Neural progenitor cell (in vitro differentiated cells): ENCODE data around the gene POLR2E. TPM values are rescaled to one million over a fixed set of nuclear protein-coding genes. Genes with fewer than 3 reads are reported as not detected.

Experiments used
- DNase-seq: peaks from one replicate; pipeline ENCODE4 v3.0.0-alpha.2; 2016; ENCODE audit warnings: low spot score
- H2AFZ ChIP-seq: fragments of 200-600 bp; sonication (generic); replicated peaks from 2 replicates; pipeline ENCODE4 v1.6.1; 2016; ENCODE audit warnings: antibody characterized with exemption
- H3F3A ChIP-seq: fragments of 200-600 bp; sonication (generic); 2 replicates; pipeline ENCODE4 v1.6.1; 2016; ENCODE audit warnings: antibody characterized with exemption, low read depth
- H3K27ac ChIP-seq: fragments of 200-600 bp; sonication (generic); 2 replicates; pipeline ENCODE4 v1.5.1; 2016; ENCODE audit warnings: mild to moderate bottlenecking
- H3K27me3 ChIP-seq: fragments of 200-600 bp; sonication (generic); 2 replicates; pipeline ENCODE4 v1.6.1; 2016; ENCODE audit warnings: mild to moderate bottlenecking, moderate library complexity
- H3K36me3 ChIP-seq: fragments of 200-600 bp; sonication (generic); 2 replicates; pipeline ENCODE4 v1.5.1; 2016
- H3K4me1 ChIP-seq: fragments of 200-600 bp; sonication (generic); 2 replicates; pipeline ENCODE4 v1.6.1; 2016; ENCODE audit warnings: mixed run types
- H3K4me2 ChIP-seq: fragments of 200-600 bp; sonication (generic); 2 replicates; pipeline ENCODE4 v1.6.1; 2016
- H3K4me3 ChIP-seq: fragments of 200-600 bp; sonication (generic); 2 replicates; pipeline ENCODE4 v1.5.1; 2016
- H3K79me2 ChIP-seq: fragments of 200-600 bp; sonication (generic); 2 replicates; pipeline ENCODE4 v1.6.1; 2016; ENCODE audit warnings: low read depth
- H3K9ac ChIP-seq: fragments of 200-600 bp; sonication (generic); 2 replicates; pipeline ENCODE4 v1.6.1; 2016
- H3K9me3 ChIP-seq: fragments of 200-600 bp; sonication (generic); 2 replicates; pipeline ENCODE4 v1.5.1; 2016; ENCODE audit warnings: low read depth
- H4K20me1 ChIP-seq: fragments of 200-600 bp; sonication (generic); 2 replicates; pipeline ENCODE4 v1.6.1; 2016; ENCODE audit warnings: low read depth
- H3K27ac Mint-ChIP-seq: 3 replicates; pipeline ENCODE4 v1.8.0; 2021; ENCODE audit warnings: mixed read lengths
- H3K27me3 Mint-ChIP-seq: 2 replicates; pipeline ENCODE4 v1.8.0; 2022; ENCODE audit warnings: low read depth, mild to moderate bottlenecking, inconsistent platforms, moderate library complexity, mixed read lengths; ENCODE audit not compliant: insufficient read depth
- H3K36me3 Mint-ChIP-seq: 3 replicates; pipeline ENCODE4 v1.8.0; 2021; ENCODE audit warnings: mixed read lengths
- H3K4me1 Mint-ChIP-seq: 3 replicates; pipeline ENCODE4 v1.8.0; 2021; ENCODE audit warnings: mixed read lengths
- H3K4me3 Mint-ChIP-seq: 3 replicates; pipeline ENCODE4 v1.8.0; 2021; ENCODE audit warnings: mild to moderate bottlenecking, moderate library complexity, mixed read lengths
- H3K9me3 Mint-ChIP-seq: 3 replicates; pipeline ENCODE4 v1.8.0; 2020; ENCODE audit warnings: mixed read lengths
- EZH2 ChIP-seq: fragments of 200-600 bp; sonication (generic); IDR thresholded peaks from 2 replicates; pipeline ENCODE4 v1.6.1; 2017; ENCODE audit warnings: antibody characterized with exemption, mild to moderate bottlenecking, moderate library complexity
- EZH2phosphoT487 ChIP-seq: fragments of 200-600 bp; sonication (generic); IDR thresholded peaks from 2 replicates; pipeline ENCODE4 v1.6.1; 2017; ENCODE audit warnings: antibody characterized with exemption
- total RNA-seq: library from RNA; depleted of rRNA; stranded (reverse); fragments of >200 nt; gene quantifications from 2 replicates; pipeline ENCODE4 v1.2.3, GENCODE V29; 2015; ENCODE audit warnings: low replicate concordance
- TF ChIP-seq, protein P1 (sequence below): fragments of 200-600 bp; sonication (generic); IDR thresholded peaks from 2 replicates; pipeline ENCODE4 v1.5.1; 2017; ENCODE audit warnings: antibody characterized with exemption, mild to moderate bottlenecking

The POLR2E gene
- total RNA-seq, 1 donor from 2014 or later = 98.8 TPM

DNA sequence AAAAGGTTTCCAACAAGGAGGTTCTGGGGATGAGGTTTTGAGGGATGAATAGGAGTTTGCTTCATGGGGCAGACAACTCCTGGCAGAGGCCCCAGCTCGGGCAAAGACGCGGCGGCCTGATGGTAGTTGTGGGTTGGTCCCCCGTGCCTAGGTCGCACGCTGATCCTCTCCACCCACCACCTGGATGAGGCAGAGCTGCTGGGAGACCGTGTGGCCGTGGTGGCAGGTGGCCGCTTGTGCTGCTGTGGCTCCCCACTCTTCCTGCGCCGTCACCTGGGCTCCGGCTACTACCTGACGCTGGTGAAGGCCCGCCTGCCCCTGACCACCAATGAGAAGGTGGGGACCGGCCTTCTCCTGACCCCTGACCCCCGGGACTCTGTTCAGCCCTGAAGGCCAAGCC lies 43.4 kb downstream of the POLR2E start:
- H3F3A ChIP-seq = peaks cover 8% of the 10 kb centered on the region
- DNase-seq = no peak
- H3K9me3 ChIP-seq = no peaks in the 10 kb centered on the region
- H3K9ac ChIP-seq = no peak overlapping the region
- H3K27ac Mint-ChIP-seq = peak overlapping the region; percentile 74
- peak overlapping the region; percentile 46 for H3K4me3 Mint-ChIP-seq
- no peaks in the 10 kb centered on the region for H3K36me3 ChIP-seq
- H3K36me3 Mint-ChIP-seq = peaks cover 2% of the 10 kb centered on the region
- H3K27ac ChIP-seq = no peak overlapping the region
- H2AFZ ChIP-seq = no peak overlapping the region
- H3K4me1 Mint-ChIP-seq = peaks cover 10% of the 10 kb centered on the region
- no peaks in the 10 kb centered on the region for H4K20me1 ChIP-seq
- no peak overlapping the region for H3K4me2 ChIP-seq
- no peak overlapping the region for H3K4me3 ChIP-seq
- TF ChIP-seq, protein P1, sequence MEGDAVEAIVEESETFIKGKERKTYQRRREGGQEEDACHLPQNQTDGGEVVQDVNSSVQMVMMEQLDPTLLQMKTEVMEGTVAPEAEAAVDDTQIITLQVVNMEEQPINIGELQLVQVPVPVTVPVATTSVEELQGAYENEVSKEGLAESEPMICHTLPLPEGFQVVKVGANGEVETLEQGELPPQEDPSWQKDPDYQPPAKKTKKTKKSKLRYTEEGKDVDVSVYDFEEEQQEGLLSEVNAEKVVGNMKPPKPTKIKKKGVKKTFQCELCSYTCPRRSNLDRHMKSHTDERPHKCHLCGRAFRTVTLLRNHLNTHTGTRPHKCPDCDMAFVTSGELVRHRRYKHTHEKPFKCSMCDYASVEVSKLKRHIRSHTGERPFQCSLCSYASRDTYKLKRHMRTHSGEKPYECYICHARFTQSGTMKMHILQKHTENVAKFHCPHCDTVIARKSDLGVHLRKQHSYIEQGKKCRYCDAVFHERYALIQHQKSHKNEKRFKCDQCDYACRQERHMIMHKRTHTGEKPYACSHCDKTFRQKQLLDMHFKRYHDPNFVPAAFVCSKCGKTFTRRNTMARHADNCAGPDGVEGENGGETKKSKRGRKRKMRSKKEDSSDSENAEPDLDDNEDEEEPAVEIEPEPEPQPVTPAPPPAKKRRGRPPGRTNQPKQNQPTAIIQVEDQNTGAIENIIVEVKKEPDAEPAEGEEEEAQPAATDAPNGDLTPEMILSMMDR = no peak
- TF ChIP-seq EZH2phosphoT487 = no peak
- no peak for TF ChIP-seq EZH2
- peaks cover 10% of the 10 kb centered on the region for H3K27me3 Mint-ChIP-seq
- H3K9me3 Mint-ChIP-seq = no peaks in the 10 kb centered on the region
- no peaks in the 10 kb centered on the region for H3K4me1 ChIP-seq
- no peaks in the 10 kb centered on the region for H3K79me2 ChIP-seq
- H3K27me3 ChIP-seq = no peaks in the 10 kb centered on the region

DNA sequence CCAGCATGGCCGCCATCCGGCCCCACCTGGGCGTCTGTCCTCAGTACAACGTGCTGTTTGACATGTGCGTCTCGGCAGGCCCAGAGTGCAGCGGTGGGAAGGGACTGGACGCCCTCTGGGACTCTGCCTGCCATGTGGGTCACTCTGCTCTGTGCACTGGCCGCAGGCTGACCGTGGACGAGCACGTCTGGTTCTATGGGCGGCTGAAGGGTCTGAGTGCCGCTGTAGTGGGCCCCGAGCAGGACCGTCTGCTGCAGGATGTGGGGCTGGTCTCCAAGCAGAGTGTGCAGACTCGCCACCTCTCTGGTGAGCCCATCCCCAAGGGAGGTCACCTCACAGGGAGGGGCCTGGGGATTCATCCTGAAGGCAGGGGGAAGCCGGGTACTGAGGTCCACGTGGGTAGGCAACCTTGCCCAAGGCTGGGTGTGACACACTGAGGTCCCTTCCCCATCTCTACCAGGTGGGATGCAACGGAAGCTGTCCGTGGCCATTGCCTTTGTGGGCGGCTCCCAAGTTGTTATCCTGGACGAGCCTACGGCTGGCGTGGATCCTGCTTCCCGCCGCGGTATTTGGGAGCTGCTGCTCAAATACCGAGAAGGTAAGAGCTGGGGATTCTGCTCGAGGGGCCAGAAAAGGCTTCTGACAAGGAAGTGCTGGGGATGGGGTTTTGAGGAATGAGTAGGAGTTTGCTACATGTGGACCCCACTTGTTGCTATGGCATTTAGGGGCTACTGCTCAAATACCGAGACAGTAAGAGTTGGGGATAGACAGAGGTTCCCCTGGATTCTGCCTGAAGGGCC lies 44.0 kb downstream of the POLR2E start:
- no peak overlapping the region for H3K9ac ChIP-seq
- peak overlapping the region; percentile 53 for H3K27ac ChIP-seq
- Mint-ChIP-seq H3K36me3 (no peaks in the 10 kb centered on the region), H3K4me3 (peak overlapping the region; percentile 46), H3K9me3 (no peaks in the 10 kb centered on the region), H3K27ac (peak overlapping the region; percentile 74), H3K4me1 (peaks cover 10% of the 10 kb centered on the region), H3K27me3 (peaks cover 10% of the 10 kb centered on the region)
- H2AFZ ChIP-seq = no peak overlapping the region
- no peaks in the 10 kb centered on the region for H3K36me3 ChIP-seq
- no peaks in the 10 kb centered on the region for H3K27me3 ChIP-seq
- H3K4me3 ChIP-seq = no peak overlapping the region
- no peaks in the 10 kb centered on the region for H3K79me2 ChIP-seq
- no peaks in the 10 kb centered on the region for H4K20me1 ChIP-seq
- no peak for TF ChIP-seq EZH2phosphoT487
- TF ChIP-seq EZH2 = no peak
- TF ChIP-seq, protein P1 = no peak
- DNase-seq = no peak
- no peak overlapping the region for H3K4me2 ChIP-seq
- no peaks in the 10 kb centered on the region for H3K4me1 ChIP-seq
- peaks cover 8% of the 10 kb centered on the region for H3F3A ChIP-seq
- no peaks in the 10 kb centered on the region for H3K9me3 ChIP-seq

DNA sequence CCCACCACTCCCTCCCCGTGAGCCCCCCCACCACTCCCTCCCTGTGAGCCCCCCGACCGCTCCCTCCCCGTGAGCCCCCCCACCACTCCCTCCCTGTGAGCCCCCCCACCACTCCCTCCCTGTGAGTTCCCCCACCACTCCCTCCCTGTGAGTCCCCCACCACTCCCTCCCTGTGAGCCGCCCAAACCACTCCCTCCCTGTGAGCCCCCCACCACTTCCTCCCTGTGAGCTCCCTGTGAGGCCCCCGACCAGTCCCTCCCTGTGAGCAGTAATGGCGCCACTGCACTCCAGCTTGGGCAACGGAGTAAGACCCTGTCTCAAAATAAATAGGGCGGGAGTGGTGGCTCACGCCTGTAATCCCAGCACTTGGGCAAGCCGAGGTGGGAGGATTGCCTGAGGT lies 45.4 kb downstream of the POLR2E start:
- Histone ChIP-seq H3K27me3 (no peaks in the 10 kb centered on the region), H3K4me2 (no peak overlapping the region), H3K27ac (no peak overlapping the region), H4K20me1 (no peaks in the 10 kb centered on the region), H3F3A (peaks cover 8% of the 10 kb centered on the region), H3K9me3 (no peaks in the 10 kb centered on the region), H3K36me3 (no peaks in the 10 kb centered on the region), H3K9ac (no peak overlapping the region), H3K4me1 (no peaks in the 10 kb centered on the region), H3K79me2 (no peaks in the 10 kb centered on the region), H3K4me3 (no peak overlapping the region), H2AFZ (no peak overlapping the region)
- no peak for TF ChIP-seq EZH2phosphoT487
- TF ChIP-seq, protein P1 = no peak
- TF ChIP-seq EZH2 = no peak
- Mint-ChIP-seq H3K27me3 (peaks cover 14% of the 10 kb centered on the region), H3K4me1 (peaks cover 12% of the 10 kb centered on the region), H3K9me3 (no peaks in the 10 kb centered on the region), H3K4me3 (no peak overlapping the region), H3K27ac (no peak overlapping the region), H3K36me3 (no peaks in the 10 kb centered on the region)
- DNase-seq = no peak
